ENCODE data around the gene GPR3.
A peak's percentile ranks its signal among the peaks of the same experiment; 100 is the strongest.

Gene GPR3

GRCh38 chr1:27357281-27358037 lies 35.0 kb upstream of the GPR3 start:
- Histone ChIP-seq H4K8ac (ENCODE audit: low read depth, low read length) (no peak overlapping the region), H3K79me1 (ENCODE audit: low read length) (no peaks in the 10 kb centered on the region), H3K4ac (ENCODE audit: low read depth, low read length) (no peak overlapping the region), H3K36me3 (ENCODE audit: control insufficient read depth, insufficient read depth, low read length) (no peaks in the 10 kb centered on the region), H2BK120ac (ENCODE audit: low read depth, low read length) (no peak overlapping the region), H3K27ac (ENCODE audit: low read depth, low read length) (no peak overlapping the region), H2AK5ac (ENCODE audit: low read length) (no peak overlapping the region), H3K4me3 (ENCODE audit: low read length) (no peak overlapping the region), H2BK5ac (ENCODE audit: low read length) (no peak overlapping the region), H3K4me2 (ENCODE audit: low read length) (peak overlapping the region; percentile 6), H3K9ac (ENCODE audit: low read length) (peak overlapping the region; percentile 52), H4K5ac (ENCODE audit: low read length) (no peak overlapping the region), H3K18ac (ENCODE audit: low read length) (no peak overlapping the region), H3K79me2 (ENCODE audit: control insufficient read depth, insufficient read depth, low read length) (no peaks in the 10 kb centered on the region), H2BK15ac (replicated peaks; ENCODE audit: low read depth) (no peak overlapping the region), H3K23ac (ENCODE audit: low read length) (no peak overlapping the region), H3K27me3 (ENCODE audit: insufficient read depth, low read length, poor library complexity) (no peaks in the 10 kb centered on the region), H3K4me1 (ENCODE audit: control insufficient read depth, low read depth, low read length) (peaks cover 6% of the 10 kb centered on the region), H3K56ac (ENCODE audit: low read length) (peak overlapping the region; percentile 71)
- WGBS (ENCODE audit: extremely low coverage, insufficient coverage, low lambda C conversion rate) = no CpG with 5 or more reads among the region's 40 CpGs
- peak; percentile 85 for DNase-seq

- H3K4me2 ChIP-seq (ENCODE audit: low read length) = no peak overlapping the region
- no peak for DNase-seq
- no peak overlapping the region for H3K56ac ChIP-seq (ENCODE audit: low read length)
- no peaks in the 10 kb centered on the region for H3K36me3 ChIP-seq (ENCODE audit: control insufficient read depth, insufficient read depth, low read length)
- H3K79me1 ChIP-seq (ENCODE audit: low read length) = no peaks in the 10 kb centered on the region
- H3K4ac ChIP-seq (ENCODE audit: low read depth, low read length) = no peak overlapping the region
- no peak overlapping the region for H2AK5ac ChIP-seq (ENCODE audit: low read length)
- H2BK5ac ChIP-seq (ENCODE audit: low read length) = no peak overlapping the region
- H3K18ac ChIP-seq (ENCODE audit: low read length) = no peak overlapping the region
- no peak overlapping the region for H3K9ac ChIP-seq (ENCODE audit: low read length)
- H3K23ac ChIP-seq (ENCODE audit: low read length) = no peak overlapping the region
- H4K8ac ChIP-seq (ENCODE audit: low read depth, low read length) = no peak overlapping the region
- no peak overlapping the region for H2BK120ac ChIP-seq (ENCODE audit: low read depth, low read length)
- WGBS (ENCODE audit: extremely low coverage, insufficient coverage, low lambda C conversion rate) = no CpG with 5 or more reads among the region's 21 CpGs
- H3K27me3 ChIP-seq (ENCODE audit: insufficient read depth, low read length, poor library complexity) = no peaks in the 10 kb centered on the region
- H3K4me1 ChIP-seq (ENCODE audit: control insufficient read depth, low read depth, low read length) = peaks cover 6% of the 10 kb centered on the region
- H2BK15ac ChIP-seq (replicated peaks; ENCODE audit: low read depth) = no peak overlapping the region
- no peak overlapping the region for H3K4me3 ChIP-seq (ENCODE audit: low read length)
- H3K27ac ChIP-seq (ENCODE audit: low read depth, low read length) = no peak overlapping the region
- H4K5ac ChIP-seq (ENCODE audit: low read length) = no peak overlapping the region
- H3K79me2 ChIP-seq (ENCODE audit: control insufficient read depth, insufficient read depth, low read length) = no peaks in the 10 kb centered on the region
Measured at GRCh38 chr1:27358038-27358927, 34.1 kb upstream of the GPR3 start.

GRCh38 chr1:27358928-27359313 lies 33.5 kb upstream of the GPR3 start:
- no peak overlapping the region for H3K56ac ChIP-seq (ENCODE audit: low read length)
- DNase-seq = no peak

GRCh38 chr1:27359822-27360158 lies 32.6 kb upstream of the GPR3 start:
- Histone ChIP-seq H2BK15ac (replicated peaks; ENCODE audit: low read depth) (no peak overlapping the region), H2AK5ac (ENCODE audit: low read length) (no peak overlapping the region), H2BK5ac (ENCODE audit: low read length) (no peak overlapping the region), H3K4me3 (ENCODE audit: low read length) (no peak overlapping the region), H3K79me2 (ENCODE audit: control insufficient read depth, insufficient read depth, low read length) (no peaks in the 10 kb centered on the region), H3K4me2 (ENCODE audit: low read length) (peak overlapping the region; percentile 49), H3K79me1 (ENCODE audit: low read length) (no peaks in the 10 kb centered on the region), H3K27me3 (ENCODE audit: insufficient read depth, low read length, poor library complexity) (no peaks in the 10 kb centered on the region), H2BK120ac (ENCODE audit: low read depth, low read length) (no peak overlapping the region), H3K18ac (ENCODE audit: low read length) (no peak overlapping the region), H3K4me1 (ENCODE audit: control insufficient read depth, low read depth, low read length) (peaks cover 6% of the 10 kb centered on the region), H4K8ac (ENCODE audit: low read depth, low read length) (no peak overlapping the region), H3K23ac (ENCODE audit: low read length) (no peak overlapping the region), H3K4ac (ENCODE audit: low read depth, low read length) (no peak overlapping the region), H4K5ac (ENCODE audit: low read length) (no peak overlapping the region), H3K27ac (ENCODE audit: low read depth, low read length) (no peak overlapping the region), H3K36me3 (ENCODE audit: control insufficient read depth, insufficient read depth, low read length) (no peaks in the 10 kb centered on the region), H3K9ac (ENCODE audit: low read length) (peak overlapping the region; percentile 11), H3K56ac (ENCODE audit: low read length) (peak overlapping the region; percentile 37)
- WGBS (ENCODE audit: extremely low coverage, insufficient coverage, low lambda C conversion rate) = no CpG with 5 or more reads among the region's 9 CpGs
- DNase-seq = no peak

More at GRCh38 chr1:27358928-27359313, 33.5 kb upstream of the GPR3 start:
- H3K9ac ChIP-seq (ENCODE audit: low read length) = no peak overlapping the region
- no peak overlapping the region for H2BK15ac ChIP-seq (replicated peaks; ENCODE audit: low read depth)
- no peaks in the 10 kb centered on the region for H3K79me2 ChIP-seq (ENCODE audit: control insufficient read depth, insufficient read depth, low read length)
- no peak overlapping the region for H3K18ac ChIP-seq (ENCODE audit: low read length)
- no peaks in the 10 kb centered on the region for H3K79me1 ChIP-seq (ENCODE audit: low read length)
- no peak overlapping the region for H4K5ac ChIP-seq (ENCODE audit: low read length)
- no peak overlapping the region for H3K4me3 ChIP-seq (ENCODE audit: low read length)
- H3K4ac ChIP-seq (ENCODE audit: low read depth, low read length) = no peak overlapping the region
- H2AK5ac ChIP-seq (ENCODE audit: low read length) = no peak overlapping the region
- no peak overlapping the region for H3K23ac ChIP-seq (ENCODE audit: low read length)
- H2BK120ac ChIP-seq (ENCODE audit: low read depth, low read length) = no peak overlapping the region
- H3K4me1 ChIP-seq (ENCODE audit: control insufficient read depth, low read depth, low read length) = peaks cover 6% of the 10 kb centered on the region
- no peak overlapping the region for H2BK5ac ChIP-seq (ENCODE audit: low read length)
- no peak overlapping the region for H4K8ac ChIP-seq (ENCODE audit: low read depth, low read length)
- no peaks in the 10 kb centered on the region for H3K27me3 ChIP-seq (ENCODE audit: insufficient read depth, low read length, poor library complexity)
- no peak overlapping the region for H3K4me2 ChIP-seq (ENCODE audit: low read length)
- H3K36me3 ChIP-seq (ENCODE audit: control insufficient read depth, insufficient read depth, low read length) = no peaks in the 10 kb centered on the region
- no peak overlapping the region for H3K27ac ChIP-seq (ENCODE audit: low read depth, low read length)
- WGBS (ENCODE audit: extremely low coverage, insufficient coverage, low lambda C conversion rate) = no CpG with 5 or more reads among the region's 5 CpGs

GRCh38 chr1:27360159-27361043 lies 32.0 kb upstream of the GPR3 start:
- Histone ChIP-seq H2BK120ac (ENCODE audit: low read depth, low read length) (no peak overlapping the region), H3K4me2 (ENCODE audit: low read length) (peak overlapping the region; percentile 68), H3K23ac (ENCODE audit: low read length) (no peak overlapping the region), H3K79me2 (ENCODE audit: control insufficient read depth, insufficient read depth, low read length) (no peaks in the 10 kb centered on the region), H4K8ac (ENCODE audit: low read depth, low read length) (no peak overlapping the region), H3K27me3 (ENCODE audit: insufficient read depth, low read length, poor library complexity) (no peaks in the 10 kb centered on the region), H3K9ac (ENCODE audit: low read length) (peak overlapping the region; percentile 67), H3K56ac (ENCODE audit: low read length) (peak overlapping the region; percentile 94), H3K4me1 (ENCODE audit: control insufficient read depth, low read depth, low read length) (peaks cover 9% of the 10 kb centered on the region), H2BK15ac (replicated peaks; ENCODE audit: low read depth) (no peak overlapping the region), H3K18ac (ENCODE audit: low read length) (no peak overlapping the region), H2AK5ac (ENCODE audit: low read length) (no peak overlapping the region), H3K4me3 (ENCODE audit: low read length) (peak overlapping the region; percentile 24), H2BK5ac (ENCODE audit: low read length) (no peak overlapping the region), H4K5ac (ENCODE audit: low read length) (no peak overlapping the region), H3K79me1 (ENCODE audit: low read length) (no peaks in the 10 kb centered on the region), H3K27ac (ENCODE audit: low read depth, low read length) (no peak overlapping the region), H3K36me3 (ENCODE audit: control insufficient read depth, insufficient read depth, low read length) (no peaks in the 10 kb centered on the region), H3K4ac (ENCODE audit: low read depth, low read length) (no peak overlapping the region)
- WGBS (ENCODE audit: extremely low coverage, insufficient coverage, low lambda C conversion rate) = no CpG with 5 or more reads among the region's 71 CpGs
- peak; percentile 32 for DNase-seq
